Measurements from ENCODE around the gene RPTOR. TPM values are rescaled to one million over a fixed set of nuclear protein-coding genes. Genes with fewer than 3 reads are reported as not detected.

RPTOR gene
- total RNA-seq, 3 donors from 2014 or later, result 21.4 to 27.5 (median 23.6) TPM

- no peaks in the 10 kb centered on the region for H3K36me3 ChIP-seq
- no peak for DNase-seq (ENCODE audit: low spot score in 2 of 2)
- H3K27me3 ChIP-seq, result no peaks in the 10 kb centered on the region
- no peaks in the 10 kb centered on the region for H3K9me3 ChIP-seq
- H3K4me1 ChIP-seq, result no peaks in the 10 kb centered on the region
- H3K4me3 ChIP-seq, result no peak overlapping the region
- intact Hi-C loops (cut with DNase I; ENCODE audit: low total_unique reads), result no loop called here
- no peak overlapping the region for H3K27ac ChIP-seq
- TF ChIP-seq CTCF (IDR thresholded peaks at IDR 0.05) (no peak), POLR2AphosphoS5 (IDR thresholded peaks at IDR 0.05) (no peak), POLR2A (IDR thresholded peaks at IDR 0.05) (no peak)
These were observed 211.2 kb downstream of the RPTOR start for GRCh38 chr17:80755650-80756405.

GRCh38 chr17:80758481-80759376, 214.1 kb downstream of the RPTOR start:
- H3K27ac ChIP-seq, result peak overlapping the region in 1 of 2 donors; percentile 54
- no peak overlapping the region for H3K4me3 ChIP-seq
- no peak for DNase-seq (ENCODE audit: low spot score in 2 of 2)
- no peak for TF ChIP-seq CTCF (IDR thresholded peaks at IDR 0.05)
- no peak for TF ChIP-seq POLR2AphosphoS5 (IDR thresholded peaks at IDR 0.05)
- TF ChIP-seq POLR2A (IDR thresholded peaks at IDR 0.05), result no peak
- no peaks in the 10 kb centered on the region for H3K4me1 ChIP-seq
- no peaks in the 10 kb centered on the region for H3K9me3 ChIP-seq
- H3K36me3 ChIP-seq, result no peaks in the 10 kb centered on the region
- intact Hi-C loops (cut with DNase I; ENCODE audit: low total_unique reads), result no loop called here
- no peaks in the 10 kb centered on the region for H3K27me3 ChIP-seq

GRCh38 chr17:80759377-80759673, 214.7 kb downstream of the RPTOR start:
- peak overlapping the region in 1 of 2 donors; percentile 54 for H3K27ac ChIP-seq
- TF ChIP-seq CTCF (IDR thresholded peaks at IDR 0.05) (no peak), POLR2AphosphoS5 (IDR thresholded peaks at IDR 0.05) (no peak), POLR2A (IDR thresholded peaks at IDR 0.05) (no peak)
- H3K36me3 ChIP-seq, result no peaks in the 10 kb centered on the region
- DNase-seq (ENCODE audit: low spot score in 2 of 2), result no peak
- H3K9me3 ChIP-seq, result no peaks in the 10 kb centered on the region
- intact Hi-C loops (cut with DNase I; ENCODE audit: low total_unique reads), result no loop called here
- no peaks in the 10 kb centered on the region for H3K4me1 ChIP-seq
- H3K27me3 ChIP-seq, result no peaks in the 10 kb centered on the region
- no peak overlapping the region for H3K4me3 ChIP-seq

GRCh38 chr17:80760511-80760911, 215.9 kb downstream of the RPTOR start:
- Histone ChIP-seq H3K4me1 (no peaks in the 10 kb centered on the region), H3K27me3 (no peaks in the 10 kb centered on the region), H3K27ac (no peak overlapping the region), H3K4me3 (no peak overlapping the region), H3K9me3 (no peaks in the 10 kb centered on the region), H3K36me3 (no peaks in the 10 kb centered on the region)
- DNase-seq (ENCODE audit: low spot score in 2 of 2), result peak; percentile 51 to 62
- TF ChIP-seq POLR2AphosphoS5 (IDR thresholded peaks at IDR 0.05), result no peak
- no peak for TF ChIP-seq POLR2A (IDR thresholded peaks at IDR 0.05)
- TF ChIP-seq CTCF (IDR thresholded peaks at IDR 0.05), result no peak
- intact Hi-C loops (cut with DNase I; ENCODE audit: low total_unique reads), result no loop called here
